Kidney (tissue), 14 donors: Measurements from ENCODE around the gene IL10RB. TPM values are rescaled to one million over a fixed set of nuclear protein-coding genes. Genes with fewer than 3 reads are reported as not detected.

Experiments used
- DNase-seq, 5 donors: peaks; one replicate each; pipeline ENCODE4 v3.0.0-alpha.2; 2013 to 2020
- FAIRE-seq: peaks from 2 replicates; lab custom pipeline; 2012; peaks lifted over from hg19 to GRCh38; lab: Jason Lieb, UNC
- H3K27ac ChIP-seq, 2 donors: one replicate each; pipeline ENCODE4 v1.7.0; 2013; ENCODE audit warnings: low read depth in 2 of 2, low read length in 2 of 2, inconsistent platforms in 1 of 2
- H3K27me3 ChIP-seq: one replicate; pipeline ENCODE4 v1.7.1; 2013; ENCODE audit warnings: low read length, inconsistent platforms; ENCODE audit not compliant: control insufficient read depth, insufficient read depth
- H3K36me3 ChIP-seq, 3 donors: one replicate each; pipeline versions ENCODE4 v1.7.0 to v1.7.1; 2013; ENCODE audit warnings: low read length in 3 of 3, control low read depth in 1 of 3, inconsistent platforms in 1 of 3; ENCODE audit not compliant: insufficient read depth in 3 of 3, control insufficient read depth in 2 of 3
- H3K4me1 ChIP-seq, 3 donors: one replicate each; pipeline versions ENCODE4 v1.7.0 to v1.7.1; 2013; ENCODE audit warnings: low read length in 3 of 3, inconsistent platforms in 1 of 3, low read depth in 1 of 3; ENCODE audit not compliant: control insufficient read depth in 2 of 3, insufficient read depth in 2 of 3
- H3K4me3 ChIP-seq, 3 donors: one replicate each; pipeline versions ENCODE4 v1.7.0 to v1.8.1; 2013; ENCODE audit warnings: low read length in 3 of 3, control low read depth in 1 of 3, inconsistent platforms in 1 of 3
- H3K9ac ChIP-seq, 3 donors: one replicate each; pipeline versions ENCODE4 v1.7.0 to v1.7.1; 2013; ENCODE audit warnings: low read length in 3 of 3, control low read depth in 1 of 3, inconsistent platforms in 1 of 3
- H3K9me3 ChIP-seq, 3 donors: one replicate each; pipeline versions ENCODE4 v1.7.0 to v1.7.1; 2013; ENCODE audit warnings: low read length in 3 of 3, control low read depth in 1 of 3, inconsistent platforms in 1 of 3; ENCODE audit not compliant: control insufficient read depth in 2 of 3, insufficient read depth in 1 of 3
- intact Hi-C: fragments of 100-400 bp; cut with DNase I; formaldehyde crosslinking; loops from one replicate; pipeline ENCODE4 v1.11.1; 2022
- polyA plus RNA-seq: library from polyadenylated mRNA; stranded (reverse); fragments of 350-450 nt; fragmentation: Illumina TruSeq; extraction: RNeasy Lipid Tissue Mini Kit (QIAGEN cat#74804); gene quantifications from one replicate; pipeline ENCODE4 v1.2.3, GENCODE V29; 2014; ENCODE audit warnings: low read depth, low replicate concordance; ENCODE audit not compliant: insufficient read depth
- total RNA-seq: library from RNA; stranded (reverse); fragmentation: NEBNext Ultra II Directional; extraction: Animal tissue kit (Norgen Biotek cat#: 25700); gene quantifications from one replicate; pipeline ENCODE4 v1.2.1, GENCODE V29; 2021
- TF ChIP-seq, protein P1 (sequence below): IDR thresholded peaks from 3 replicates; pipeline ENCODE4 v1.5.1; 2012; ENCODE audit warnings: mild to moderate bottlenecking, moderate library complexity, borderline replicate concordance; ENCODE audit not compliant: insufficient read depth; ENCODE audit errors: extremely low read depth
- donor health status: control.
- donor health status: control.
- donor health status: control.
- donor health status: control.
- donor health status: control.
- donor health status: DM: yes; HTN: yes; CAD: no.
- donor health status: Normal renal cell carcinoma (clear cell type).

IL10RB gene
- total and polyA plus RNA-seq, 2 donors from 2014 or later, result 21.5 to 27.3 TPM

DNA sequence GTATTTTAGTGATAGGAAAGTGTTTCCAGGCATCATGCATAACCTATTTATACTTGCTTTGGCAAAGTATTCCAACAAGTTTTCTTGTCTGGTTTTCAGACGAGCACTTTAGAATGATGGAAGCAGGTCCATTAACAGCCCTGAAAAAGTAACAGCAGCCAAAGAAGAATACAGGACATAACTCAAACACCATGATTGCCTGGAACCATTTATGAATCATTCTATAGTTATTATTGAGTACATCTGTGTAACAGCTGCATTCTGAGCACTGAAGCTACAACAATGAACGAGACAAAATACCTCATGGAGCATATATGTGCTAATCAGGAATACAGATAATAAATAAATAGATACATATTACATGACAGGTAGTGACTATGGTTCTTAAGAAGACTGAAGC is 12.6 kb downstream of the IL10RB start:
- Histone ChIP-seq H3K27ac (no peak overlapping the region), H3K4me1 (no peaks in the 10 kb centered on the region)
- TF ChIP-seq, protein P1, sequence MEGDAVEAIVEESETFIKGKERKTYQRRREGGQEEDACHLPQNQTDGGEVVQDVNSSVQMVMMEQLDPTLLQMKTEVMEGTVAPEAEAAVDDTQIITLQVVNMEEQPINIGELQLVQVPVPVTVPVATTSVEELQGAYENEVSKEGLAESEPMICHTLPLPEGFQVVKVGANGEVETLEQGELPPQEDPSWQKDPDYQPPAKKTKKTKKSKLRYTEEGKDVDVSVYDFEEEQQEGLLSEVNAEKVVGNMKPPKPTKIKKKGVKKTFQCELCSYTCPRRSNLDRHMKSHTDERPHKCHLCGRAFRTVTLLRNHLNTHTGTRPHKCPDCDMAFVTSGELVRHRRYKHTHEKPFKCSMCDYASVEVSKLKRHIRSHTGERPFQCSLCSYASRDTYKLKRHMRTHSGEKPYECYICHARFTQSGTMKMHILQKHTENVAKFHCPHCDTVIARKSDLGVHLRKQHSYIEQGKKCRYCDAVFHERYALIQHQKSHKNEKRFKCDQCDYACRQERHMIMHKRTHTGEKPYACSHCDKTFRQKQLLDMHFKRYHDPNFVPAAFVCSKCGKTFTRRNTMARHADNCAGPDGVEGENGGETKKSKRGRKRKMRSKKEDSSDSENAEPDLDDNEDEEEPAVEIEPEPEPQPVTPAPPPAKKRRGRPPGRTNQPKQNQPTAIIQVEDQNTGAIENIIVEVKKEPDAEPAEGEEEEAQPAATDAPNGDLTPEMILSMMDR, result no peak

DNA sequence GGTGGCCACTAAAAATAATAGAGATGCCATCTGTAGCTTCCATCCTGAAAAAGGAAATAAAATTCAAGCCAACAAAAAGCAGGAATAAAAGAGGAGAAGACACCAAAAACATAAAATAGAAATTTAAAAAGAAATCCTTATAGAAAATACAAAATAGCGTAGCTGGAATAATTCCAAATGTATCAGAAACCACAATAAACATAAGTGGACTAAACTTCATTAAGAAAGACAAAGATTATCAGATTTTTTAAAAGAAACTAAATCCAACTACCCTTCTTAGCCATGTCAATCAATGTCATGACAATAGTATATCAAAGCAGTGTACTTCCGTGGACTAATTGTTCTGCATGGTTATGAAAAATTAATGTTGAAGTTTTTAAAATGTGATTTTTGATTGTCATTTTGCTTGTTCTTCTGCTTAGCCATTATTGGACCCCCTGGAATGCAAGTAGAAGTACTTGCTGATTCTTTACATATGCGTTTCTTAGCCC is 13.2 kb downstream of the IL10RB start:
- Histone ChIP-seq H3K4me3 (no peak overlapping the region), H3K9ac (no peak overlapping the region), H3K36me3 (peaks cover 4 to 26% (median 12%) of the 10 kb centered on the region in 3 donors), H3K4me1 (no peaks in the 10 kb centered on the region), H3K9me3 (peaks cover 0 to 4% (median 0%) of the 10 kb centered on the region in 3 donors), H3K27me3 (no peaks in the 10 kb centered on the region), H3K27ac (no peak overlapping the region)
- intact Hi-C loops, result no loop called here
- DNase-seq (no peak), FAIRE-seq (no peak)
- TF ChIP-seq, protein P1, result no peak

More for the DNA sequence above, 12.6 kb downstream of the IL10RB start:
- H3K27me3 ChIP-seq, result no peaks in the 10 kb centered on the region
- peaks cover 4 to 25% (median 12%) of the 10 kb centered on the region in 3 donors for H3K36me3 ChIP-seq
- no peak for FAIRE-seq
- no peak for DNase-seq
- no peak overlapping the region for H3K9ac ChIP-seq
- peaks cover 0 to 4% (median 0%) of the 10 kb centered on the region in 3 donors for H3K9me3 ChIP-seq
- no peak overlapping the region for H3K4me3 ChIP-seq
- intact Hi-C loops, result no loop called here

DNA sequence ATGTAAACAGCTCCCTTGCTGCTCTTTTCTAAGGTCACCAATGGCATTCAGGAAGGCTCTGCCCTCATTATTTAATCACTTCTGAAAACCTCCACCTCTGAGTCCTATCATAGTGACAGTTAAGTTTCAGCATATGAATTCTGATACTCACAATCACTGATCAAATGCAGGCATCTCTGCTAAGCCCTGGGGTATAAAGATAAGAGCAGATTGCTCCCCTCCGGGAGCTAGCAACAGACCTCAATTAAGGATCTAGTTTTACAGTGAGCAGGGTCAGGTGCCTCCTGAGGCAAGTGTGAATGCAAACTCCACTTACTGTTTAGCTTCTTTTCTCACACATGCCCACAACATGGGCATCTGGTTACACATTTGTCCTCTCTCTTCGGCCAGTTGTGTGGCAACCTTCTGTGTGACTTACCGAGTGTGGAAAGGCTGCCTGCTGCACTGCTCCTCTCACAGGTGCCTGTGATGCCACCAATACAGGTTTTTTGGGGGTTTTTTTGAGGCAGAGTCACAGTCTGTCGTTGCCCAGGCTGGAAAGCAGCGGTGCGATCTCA is 15.0 kb downstream of the IL10RB start:
- Histone ChIP-seq H3K4me1 (peaks cover 0 to 3% (median 0%) of the 10 kb centered on the region in 3 donors), H3K27ac (no peak overlapping the region), H3K36me3 (peaks cover 6 to 33% (median 12%) of the 10 kb centered on the region in 3 donors), H3K4me3 (no peak overlapping the region), H3K9me3 (peaks cover 0 to 4% (median 0%) of the 10 kb centered on the region in 3 donors), H3K9ac (no peak overlapping the region), H3K27me3 (no peaks in the 10 kb centered on the region)
- intact Hi-C loops, result no loop called here
- DNase-seq (no peak), FAIRE-seq (no peak)
- TF ChIP-seq, protein P1, result no peak
